H54 (cell line): ENCODE results near the gene OPCML.

ENCODE experiments used
- DNase-seq: peaks from one replicate; pipeline ENCODE4 v3.0.0; 2011; ENCODE audit warnings: low spot score, mixed read lengths; ENCODE audit not compliant: insufficient read length
- FAIRE-seq: peaks from 3 replicates; lab custom pipeline; 2011; peaks lifted over from hg19 to GRCh38; lab: Jason Lieb, UNC
- POLR2A ChIP-seq: IDR thresholded peaks from 2 replicates; pipeline ENCODE4 v1.6.1; 2011; ENCODE audit warnings: low read depth, mild to moderate bottlenecking, low read length

OPCML gene

GRCh38 chr11:132459736-132460135, 1072.6 kb downstream of the OPCML start:
- no peak for FAIRE-seq
- DNase-seq, result no peak
- TF ChIP-seq POLR2A, result no peak

DNA sequence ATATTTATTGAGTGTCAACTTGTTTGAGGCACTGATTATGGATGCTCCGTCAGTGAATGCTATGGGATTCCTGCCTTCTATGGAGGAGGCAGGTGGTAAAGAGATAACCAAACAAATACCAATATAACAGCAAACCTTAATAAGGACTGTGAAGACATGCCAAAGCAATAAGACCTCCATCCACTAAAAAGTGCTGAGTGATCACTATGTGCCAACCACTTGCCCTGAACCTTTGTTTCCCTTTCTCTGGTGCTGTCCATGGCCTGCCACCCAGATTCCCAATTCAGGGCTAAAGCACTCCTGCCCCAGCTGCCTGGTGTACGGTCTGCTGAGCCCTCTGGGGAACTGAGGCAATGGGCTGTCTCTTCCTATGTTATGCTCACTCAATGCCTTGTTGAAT, 1074.9 kb downstream of the OPCML start:
- DNase-seq (no peak), FAIRE-seq (no peak)
- TF ChIP-seq POLR2A, result no peak

DNA sequence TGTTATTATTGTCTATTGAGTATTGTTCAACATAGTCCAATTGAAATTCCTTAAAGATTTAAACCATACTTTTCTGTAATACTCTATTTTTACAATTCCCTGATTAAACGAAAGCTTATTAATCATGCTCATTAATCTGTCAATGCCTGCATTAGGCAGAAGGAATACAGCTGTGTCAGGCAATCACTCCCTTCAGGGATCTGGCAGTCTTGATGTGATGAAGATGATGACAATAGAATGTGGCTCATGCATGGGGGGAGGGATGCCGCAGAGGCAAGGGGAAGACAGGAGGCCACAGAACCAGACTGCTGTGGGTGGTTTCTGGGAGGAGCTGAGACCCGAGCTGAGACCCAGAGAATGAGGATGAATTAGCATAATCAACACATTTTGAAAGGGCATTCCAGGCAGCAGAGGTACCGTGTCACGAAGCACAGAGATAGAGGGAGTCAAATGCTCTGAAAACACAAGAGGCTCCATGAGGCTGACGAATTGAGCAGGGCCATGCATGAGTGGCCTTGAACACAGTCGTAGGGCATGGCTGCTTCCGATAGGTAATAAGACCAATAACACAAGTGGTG, 1075.5 kb downstream of the OPCML start:
- no peak for TF ChIP-seq POLR2A
- DNase-seq (no peak), FAIRE-seq (no peak)

GRCh38 chr11:132455044-132455443, 1077.3 kb downstream of the OPCML start:
- DNase-seq (no peak), FAIRE-seq (no peak)
- TF ChIP-seq POLR2A, result no peak

- no peak for FAIRE-seq
- DNase-seq, result no peak
- TF ChIP-seq POLR2A, result no peak
Measured at GRCh38 chr11:132453406-132453805, 1078.9 kb downstream of the OPCML start.

GRCh38 chr11:132452616-132453015, 1079.7 kb downstream of the OPCML start:
- FAIRE-seq (no peak), DNase-seq (no peak)
- TF ChIP-seq POLR2A, result no peak

DNA sequence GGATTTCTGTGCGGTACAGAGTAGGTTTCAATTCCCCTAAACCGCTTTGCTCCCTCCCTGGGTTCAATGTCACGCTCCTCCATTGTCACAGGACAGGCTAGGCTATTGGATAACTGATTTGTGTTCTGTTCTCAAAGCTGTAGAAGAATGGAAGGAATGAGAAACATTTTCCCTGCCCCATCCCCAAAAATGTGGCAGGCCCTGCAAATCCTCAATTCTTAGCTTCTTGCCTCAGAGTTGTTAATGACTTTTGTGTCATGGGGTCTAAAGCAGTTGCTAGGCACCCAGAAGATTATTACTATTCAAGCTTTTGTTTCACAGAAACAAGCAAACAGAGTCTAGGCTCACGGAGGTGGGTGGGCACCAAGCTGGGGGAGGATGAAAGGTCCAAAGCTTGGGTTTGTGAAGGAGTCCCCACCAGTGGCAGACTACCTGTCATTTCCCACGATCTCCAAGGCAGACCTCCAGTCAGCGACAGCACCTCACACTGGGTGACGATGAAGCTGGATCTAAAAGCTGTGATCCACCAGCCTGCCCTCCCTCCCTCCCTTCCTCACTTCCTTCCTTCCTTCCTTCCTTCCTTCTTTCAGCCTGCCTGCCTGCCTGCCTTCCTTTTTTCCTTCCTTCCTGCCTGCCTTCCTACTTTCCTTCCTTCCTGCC, 1080.2 kb downstream of the OPCML start:
- DNase-seq (no peak), FAIRE-seq (no peak)
- no peak for TF ChIP-seq POLR2A

GRCh38 chr11:132450631-132451030, 1081.7 kb downstream of the OPCML start:
- DNase-seq (no peak), FAIRE-seq (no peak)
- TF ChIP-seq POLR2A, result no peak

- FAIRE-seq (no peak), DNase-seq (no peak)
- TF ChIP-seq POLR2A, result no peak
Measured at GRCh38 chr11:132448334-132448995, 1083.8 kb downstream of the OPCML start.

GRCh38 chr11:132447761-132448160, 1084.5 kb downstream of the OPCML start:
- TF ChIP-seq POLR2A, result no peak
- FAIRE-seq, result no peak
- DNase-seq, result no peak

GRCh38 chr11:132445859-132446291, 1086.4 kb downstream of the OPCML start:
- no peak for FAIRE-seq
- no peak for TF ChIP-seq POLR2A
- DNase-seq, result no peak

- DNase-seq (no peak), FAIRE-seq (no peak)
- no peak for TF ChIP-seq POLR2A
Measured at GRCh38 chr11:132444911-132445310, 1087.4 kb downstream of the OPCML start.

GRCh38 chr11:132439711-132440255, 1092.5 kb downstream of the OPCML start:
- DNase-seq (no peak), FAIRE-seq (no peak)
- TF ChIP-seq POLR2A, result no peak

GRCh38 chr11:132438418-132438817, 1093.9 kb downstream of the OPCML start:
- DNase-seq, result no peak
- FAIRE-seq, result no peak
- no peak for TF ChIP-seq POLR2A
